Neural progenitor cell (in vitro differentiated cells): Measurements from ENCODE around the gene SEMA4D. TPM values are rescaled to one million over a fixed set of nuclear protein-coding genes. Genes with fewer than 3 reads are reported as not detected.
A peak's percentile ranks its signal among the peaks of the same experiment; 100 is the strongest.

ENCODE experiments used
- DNase-seq: peaks from one replicate; pipeline ENCODE4 v3.0.0-alpha.2; 2016; ENCODE audit warnings: low spot score
- H2AFZ ChIP-seq: fragments of 200-600 bp; sonication (generic); replicated peaks from 2 replicates; pipeline ENCODE4 v1.6.1; 2016; ENCODE audit warnings: antibody characterized with exemption
- H3F3A ChIP-seq: fragments of 200-600 bp; sonication (generic); 2 replicates; pipeline ENCODE4 v1.6.1; 2016; ENCODE audit warnings: antibody characterized with exemption, low read depth
- H3K27ac ChIP-seq: fragments of 200-600 bp; sonication (generic); 2 replicates; pipeline ENCODE4 v1.5.1; 2016; ENCODE audit warnings: mild to moderate bottlenecking
- H3K27me3 ChIP-seq: fragments of 200-600 bp; sonication (generic); 2 replicates; pipeline ENCODE4 v1.6.1; 2016; ENCODE audit warnings: mild to moderate bottlenecking, moderate library complexity
- H3K36me3 ChIP-seq: fragments of 200-600 bp; sonication (generic); 2 replicates; pipeline ENCODE4 v1.5.1; 2016
- H3K4me1 ChIP-seq: fragments of 200-600 bp; sonication (generic); 2 replicates; pipeline ENCODE4 v1.6.1; 2016; ENCODE audit warnings: mixed run types
- H3K4me2 ChIP-seq: fragments of 200-600 bp; sonication (generic); 2 replicates; pipeline ENCODE4 v1.6.1; 2016
- H3K4me3 ChIP-seq: fragments of 200-600 bp; sonication (generic); 2 replicates; pipeline ENCODE4 v1.5.1; 2016
- H3K79me2 ChIP-seq: fragments of 200-600 bp; sonication (generic); 2 replicates; pipeline ENCODE4 v1.6.1; 2016; ENCODE audit warnings: low read depth
- H3K9ac ChIP-seq: fragments of 200-600 bp; sonication (generic); 2 replicates; pipeline ENCODE4 v1.6.1; 2016
- H3K9me3 ChIP-seq: fragments of 200-600 bp; sonication (generic); 2 replicates; pipeline ENCODE4 v1.5.1; 2016; ENCODE audit warnings: low read depth
- H4K20me1 ChIP-seq: fragments of 200-600 bp; sonication (generic); 2 replicates; pipeline ENCODE4 v1.6.1; 2016; ENCODE audit warnings: low read depth
- H3K27ac Mint-ChIP-seq: 3 replicates; pipeline ENCODE4 v1.8.0; 2021; ENCODE audit warnings: mixed read lengths
- H3K27me3 Mint-ChIP-seq: 2 replicates; pipeline ENCODE4 v1.8.0; 2022; ENCODE audit warnings: low read depth, mild to moderate bottlenecking, inconsistent platforms, moderate library complexity, mixed read lengths; ENCODE audit not compliant: insufficient read depth
- H3K36me3 Mint-ChIP-seq: 3 replicates; pipeline ENCODE4 v1.8.0; 2021; ENCODE audit warnings: mixed read lengths
- H3K4me1 Mint-ChIP-seq: 3 replicates; pipeline ENCODE4 v1.8.0; 2021; ENCODE audit warnings: mixed read lengths
- H3K4me3 Mint-ChIP-seq: 3 replicates; pipeline ENCODE4 v1.8.0; 2021; ENCODE audit warnings: mild to moderate bottlenecking, moderate library complexity, mixed read lengths
- H3K9me3 Mint-ChIP-seq: 3 replicates; pipeline ENCODE4 v1.8.0; 2020; ENCODE audit warnings: mixed read lengths
- CTCF ChIP-seq: fragments of 200-600 bp; sonication (generic); IDR thresholded peaks from 2 replicates; pipeline ENCODE4 v1.5.1; 2017; ENCODE audit warnings: antibody characterized with exemption, mild to moderate bottlenecking
- EZH2 ChIP-seq: fragments of 200-600 bp; sonication (generic); IDR thresholded peaks from 2 replicates; pipeline ENCODE4 v1.6.1; 2017; ENCODE audit warnings: antibody characterized with exemption, mild to moderate bottlenecking, moderate library complexity
- EZH2phosphoT487 ChIP-seq: fragments of 200-600 bp; sonication (generic); IDR thresholded peaks from 2 replicates; pipeline ENCODE4 v1.6.1; 2017; ENCODE audit warnings: antibody characterized with exemption
- total RNA-seq: library from RNA; depleted of rRNA; stranded (reverse); fragments of >200 nt; gene quantifications from 2 replicates; pipeline ENCODE4 v1.2.3, GENCODE V29; 2015; ENCODE audit warnings: low replicate concordance

SEMA4D gene
- total RNA-seq, 1 donor from 2014 or later, result 19.1 TPM

- peaks cover 38% of the 10 kb centered on the region for H3K4me1 Mint-ChIP-seq
- H2AFZ ChIP-seq, result no peak overlapping the region
- DNase-seq, result no peak
- H3K36me3 Mint-ChIP-seq, result peaks cover 18% of the 10 kb centered on the region
- H3K27me3 ChIP-seq, result no peaks in the 10 kb centered on the region
- no peaks in the 10 kb centered on the region for H3K36me3 ChIP-seq
- H3K4me3 ChIP-seq, result no peak overlapping the region
- peaks cover 59% of the 10 kb centered on the region for H4K20me1 ChIP-seq
- H3K9ac ChIP-seq, result no peak overlapping the region
- no peak overlapping the region for H3K27ac Mint-ChIP-seq
- H3K79me2 ChIP-seq, result peaks cover 81% of the 10 kb centered on the region
- no peaks in the 10 kb centered on the region for H3K9me3 Mint-ChIP-seq
- H3K4me3 Mint-ChIP-seq, result no peak overlapping the region
- no peak overlapping the region for H3K27ac ChIP-seq
- TF ChIP-seq CTCF, result no peak
- TF ChIP-seq EZH2phosphoT487, result no peak
- no peak for TF ChIP-seq EZH2
- H3K9me3 ChIP-seq, result no peaks in the 10 kb centered on the region
- H3K27me3 Mint-ChIP-seq, result peaks cover 6% of the 10 kb centered on the region
- H3K4me2 ChIP-seq, result peak overlapping the region; percentile 1
- peaks cover 15% of the 10 kb centered on the region for H3F3A ChIP-seq
- H3K4me1 ChIP-seq, result peaks cover 36% of the 10 kb centered on the region
Observed at GRCh38 chr9:89494199-89494598, 3.7 kb downstream of the SEMA4D start.

GRCh38 chr9:89493671-89494070 is 4.2 kb downstream of the SEMA4D start:
- Mint-ChIP-seq H3K36me3 (peaks cover 21% of the 10 kb centered on the region), H3K4me3 (no peak overlapping the region), H3K27ac (no peak overlapping the region), H3K9me3 (peaks cover 3% of the 10 kb centered on the region), H3K4me1 (peaks cover 38% of the 10 kb centered on the region), H3K27me3 (peaks cover 6% of the 10 kb centered on the region)
- Histone ChIP-seq H3K9me3 (no peaks in the 10 kb centered on the region), H3K36me3 (no peaks in the 10 kb centered on the region), H3K79me2 (peaks cover 86% of the 10 kb centered on the region), H4K20me1 (peaks cover 60% of the 10 kb centered on the region), H3K9ac (no peak overlapping the region), H2AFZ (no peak overlapping the region), H3K4me1 (peaks cover 36% of the 10 kb centered on the region), H3F3A (peaks cover 15% of the 10 kb centered on the region), H3K27me3 (no peaks in the 10 kb centered on the region), H3K27ac (no peak overlapping the region), H3K4me3 (no peak overlapping the region), H3K4me2 (no peak overlapping the region)
- peak; percentile 34 for DNase-seq
- no peak for TF ChIP-seq EZH2phosphoT487
- TF ChIP-seq CTCF, result no peak
- no peak for TF ChIP-seq EZH2

GRCh38 chr9:89493181-89493580 is 4.7 kb downstream of the SEMA4D start:
- peaks cover 15% of the 10 kb centered on the region for H3F3A ChIP-seq
- Mint-ChIP-seq H3K27ac (no peak overlapping the region), H3K9me3 (peaks cover 4% of the 10 kb centered on the region), H3K4me3 (no peak overlapping the region), H3K4me1 (peaks cover 34% of the 10 kb centered on the region), H3K36me3 (peaks cover 23% of the 10 kb centered on the region), H3K27me3 (peaks cover 5% of the 10 kb centered on the region)
- H3K79me2 ChIP-seq, result peaks cover 91% of the 10 kb centered on the region
- H3K4me1 ChIP-seq, result peaks cover 36% of the 10 kb centered on the region
- peaks cover 62% of the 10 kb centered on the region for H4K20me1 ChIP-seq
- H3K4me2 ChIP-seq, result no peak overlapping the region
- no peak overlapping the region for H3K27ac ChIP-seq
- no peak overlapping the region for H3K4me3 ChIP-seq
- no peak overlapping the region for H3K9ac ChIP-seq
- H3K36me3 ChIP-seq, result no peaks in the 10 kb centered on the region
- H3K9me3 ChIP-seq, result no peaks in the 10 kb centered on the region
- TF ChIP-seq EZH2, result no peak
- TF ChIP-seq EZH2phosphoT487, result no peak
- no peak for TF ChIP-seq CTCF
- H3K27me3 ChIP-seq, result no peaks in the 10 kb centered on the region
- no peak for DNase-seq
- H2AFZ ChIP-seq, result no peak overlapping the region
